Vagina (tissue), 2 donors: Measurements from ENCODE around the gene BRIP1.

Experiments
- CTCF ChIP-seq, 3 experiments: fragments of 450-650 bp in 2 of 3; fragments of 200-600 bp in 1 of 3; sonication (generic) in 1 of 3; IDR thresholded peaks; one replicate each; pipeline ENCODE4 v1.5.1; 2017 to 2019; ENCODE audit warnings: antibody characterized with exemption in 3 of 3, mild to moderate bottlenecking in 2 of 3, moderate library complexity in 2 of 3
- POLR2A ChIP-seq, 2 donors: fragments of 450-650 bp; IDR thresholded peaks; one replicate each; pipeline ENCODE4 v1.6.1; 2017; ENCODE audit warnings: antibody characterized with exemption in 2 of 2, mild to moderate bottlenecking in 2 of 2, moderate library complexity in 2 of 2
- POLR2AphosphoS5 ChIP-seq, 2 donors: sonication (generic); formaldehyde crosslinking; IDR thresholded peaks; one replicate each; pipeline ENCODE4 v1.9.0; 2017; ENCODE audit warnings: antibody characterized with exemption in 2 of 2, mild to moderate bottlenecking in 2 of 2, low read depth in 1 of 2; ENCODE audit not compliant: insufficient read depth in 1 of 2

GRCh38 chr17:61754124-61754523, 109.2 kb downstream of the BRIP1 start:
- TF ChIP-seq POLR2AphosphoS5 (IDR thresholded peaks at IDR 0.05; ENCODE audit: insufficient read depth in 1 of 2, low read depth in 1 of 2) (no peak), CTCF (IDR thresholded peaks at IDR 0.05) (no peak), POLR2A (IDR thresholded peaks at IDR 0.05) (no peak)
